GM12892 (cell line): ENCODE results near the gene AMT.
"Not testable (repeated sequence)": the region's sequence is repeated elsewhere in the genome, so short reads cannot be mapped to it uniquely, and the experiment has no call there.

Source experiments
- POLR2A ChIP-seq: IDR thresholded peaks from 2 replicates; pipeline ENCODE4 v1.6.1; 2011; ENCODE audit warnings: low read depth, low read length, control low read depth
- POLR2AphosphoS5 ChIP-seq: IDR thresholded peaks from 2 replicates; pipeline ENCODE4 v1.6.1; 2011; ENCODE audit warnings: low read depth, low read length, control low read depth
- TAF1 ChIP-seq: IDR thresholded peaks from 2 replicates; pipeline ENCODE4 v1.6.1; 2011; ENCODE audit warnings: low read depth, mild to moderate bottlenecking, control low read depth, low read length, borderline replicate concordance

GRCh38 chr3:49391310-49391709 is 31.0 kb downstream of the AMT start:
- not testable (repeated sequence) for TF ChIP-seq POLR2A, POLR2AphosphoS5, TAF1
